22Rv1 (cell line): ENCODE measurements around the gene RGS7.

ENCODE experiments used
- CTCF ChIP-seq: fragments of 450-650 bp; IDR thresholded peaks from 2 replicates; pipeline ENCODE4 v1.5.1; 2017; ENCODE audit warnings: mild to moderate bottlenecking
- ZFX ChIP-seq: fragments of 450-650 bp; IDR thresholded peaks from 2 replicates; pipeline ENCODE4 v1.6.1; 2017; ENCODE audit warnings: antibody characterized with exemption, borderline replicate concordance

GRCh38 chr1:240794046-240794843 lies 562.8 kb downstream of the RGS7 start:
- no peak for TF ChIP-seq CTCF
- no peak for TF ChIP-seq ZFX
